ENCODE results near the gene RHOBTB1.

RHOBTB1 gene

GRCh38 chr10:60821656-60822055 is 122.3 kb downstream of the RHOBTB1 start:
- H3K27ac ChIP-seq, result no peak overlapping the region
- TF ChIP-seq ZFX (IDR thresholded peaks at IDR 0.05), result no peak
- TF ChIP-seq, protein P1, sequence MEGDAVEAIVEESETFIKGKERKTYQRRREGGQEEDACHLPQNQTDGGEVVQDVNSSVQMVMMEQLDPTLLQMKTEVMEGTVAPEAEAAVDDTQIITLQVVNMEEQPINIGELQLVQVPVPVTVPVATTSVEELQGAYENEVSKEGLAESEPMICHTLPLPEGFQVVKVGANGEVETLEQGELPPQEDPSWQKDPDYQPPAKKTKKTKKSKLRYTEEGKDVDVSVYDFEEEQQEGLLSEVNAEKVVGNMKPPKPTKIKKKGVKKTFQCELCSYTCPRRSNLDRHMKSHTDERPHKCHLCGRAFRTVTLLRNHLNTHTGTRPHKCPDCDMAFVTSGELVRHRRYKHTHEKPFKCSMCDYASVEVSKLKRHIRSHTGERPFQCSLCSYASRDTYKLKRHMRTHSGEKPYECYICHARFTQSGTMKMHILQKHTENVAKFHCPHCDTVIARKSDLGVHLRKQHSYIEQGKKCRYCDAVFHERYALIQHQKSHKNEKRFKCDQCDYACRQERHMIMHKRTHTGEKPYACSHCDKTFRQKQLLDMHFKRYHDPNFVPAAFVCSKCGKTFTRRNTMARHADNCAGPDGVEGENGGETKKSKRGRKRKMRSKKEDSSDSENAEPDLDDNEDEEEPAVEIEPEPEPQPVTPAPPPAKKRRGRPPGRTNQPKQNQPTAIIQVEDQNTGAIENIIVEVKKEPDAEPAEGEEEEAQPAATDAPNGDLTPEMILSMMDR (conservative IDR thresholded peaks at IDR 0.05), result no peak

DNA sequence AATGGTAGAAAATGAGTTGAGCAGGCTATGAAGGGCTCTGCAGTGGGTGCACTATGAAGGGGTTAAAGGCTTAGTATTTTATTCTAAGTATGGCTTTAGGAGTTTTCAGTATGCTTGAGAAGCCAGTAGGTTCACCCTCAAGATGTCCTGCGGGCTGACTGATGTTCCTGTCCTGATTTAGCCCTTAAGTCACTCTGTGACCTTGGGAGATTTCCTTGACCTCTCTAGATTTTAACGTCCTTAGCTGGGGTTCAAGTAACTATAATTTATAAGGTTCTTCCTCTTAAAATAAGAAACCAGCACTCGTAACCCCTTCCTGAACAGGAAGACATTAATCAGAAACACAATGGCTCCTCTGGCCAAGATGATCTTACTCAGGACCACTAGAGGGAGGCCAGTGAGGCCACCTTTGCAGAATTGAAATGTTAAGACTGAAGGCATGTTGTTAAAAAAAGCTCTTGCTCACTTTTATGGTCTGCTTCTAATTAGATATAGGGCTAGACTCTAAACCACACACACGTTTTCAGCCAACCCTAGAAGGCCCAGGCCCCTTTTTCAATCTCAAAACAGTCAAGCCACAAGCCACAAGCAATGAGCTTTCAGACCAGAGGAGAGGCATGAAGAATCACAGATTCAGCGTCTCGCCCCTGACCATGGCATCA is 123.8 kb downstream of the RHOBTB1 start:
- TF ChIP-seq, protein P1 (conservative IDR thresholded peaks at IDR 0.05), result peak; percentile 19; the same call in 1 of the 2 replicates
- TF ChIP-seq ZFX (IDR thresholded peaks at IDR 0.05), result no peak
- H3K27ac ChIP-seq, result no peak overlapping the region
